Keratinocyte (primary cell): ENCODE measurements around the gene CCDC92.

ENCODE experiments used
- CTCF ChIP-seq, 3 experiments: IDR thresholded peaks in 1 of 3; conservative IDR thresholded peaks in 1 of 3; optimal IDR thresholded peaks in 1 of 3; 2 replicates in 2 of 3; 3 replicates in 1 of 3; pipeline versions ENCODE3 to v1.5.1; 2011; ENCODE audit warnings: low read length in 3 of 3, mild to moderate bottlenecking in 3 of 3, moderate library complexity in 2 of 3, control low read depth in 1 of 3, inconsistent platforms in 1 of 3; ENCODE audit not compliant: insufficient read depth in 2 of 3; ENCODE audit errors: extremely low read depth in 1 of 3
- EZH2 ChIP-seq: IDR thresholded peaks from one replicate; pipeline ENCODE4 v1.6.1; 2012; ENCODE audit warnings: inconsistent platforms, mild to moderate bottlenecking, low read length, moderate library complexity

GRCh38 chr12:123945287-123946151, 27.1 kb downstream of the CCDC92 start:
- no peak for TF ChIP-seq EZH2
- TF ChIP-seq CTCF (optimal IDR thresholded peaks at IDR 0.05 in 1 of 3, IDR thresholded peaks at IDR 0.05 in 1 of 3, conservative IDR thresholded peaks at IDR 0.05 in 1 of 3; ENCODE audit: extremely low read depth in 1 of 3, insufficient read depth in 2 of 3, low read length in 3 of 3) = no peak
